GM12878 (cell line): ENCODE data around the gene USP12. TPM values are rescaled to one million over a fixed set of nuclear protein-coding genes. Genes with fewer than 3 reads are reported as not detected.

Experiments used
- KAT2A ChIP-seq: conservative IDR thresholded peaks from 2 replicates; pipeline ENCODE4 v1.6.1; 2011; ENCODE audit warnings: low read depth, low read length; ENCODE audit not compliant: control insufficient read depth
- NBN ChIP-seq: fragments of 450-650 bp; IDR thresholded peaks from 2 replicates; pipeline ENCODE4 v1.6.1; 2016
- RUNX3 ChIP-seq: IDR thresholded peaks from 2 replicates; pipeline ENCODE4 v1.6.1; 2012; ENCODE audit warnings: low read length, inconsistent platforms
- SMC3 ChIP-seq: IDR thresholded peaks from 2 replicates; pipeline ENCODE4 v1.6.1; 2011; ENCODE audit warnings: low read length, improper control_type of control experiment, borderline replicate concordance
- SUPT20H ChIP-seq: IDR thresholded peaks from 2 replicates; pipeline ENCODE4 v1.6.1; 2011; ENCODE audit warnings: low read depth, mild to moderate bottlenecking, low read length, moderate library complexity, borderline replicate concordance; ENCODE audit not compliant: control insufficient read depth
- polyA plus RNA-seq, 11 experiments: library from polyadenylated mRNA; depleted of rRNA in 4 of 11; unstranded in 6 of 11; stranded (reverse) in 5 of 11; fragments of >200 nt; fragmentation: Nextera tagmentation in 4 of 11; fragmentation: Illumina TruSeq in 1 of 11; extraction: Ambion mirVana in 4 of 11; extraction: Trizol in 1 of 11; gene quantifications; 1 replicate in 1 of 11; 2 replicates in 10 of 11; pipeline versions ENCODE4 v1.2.1 to v1.2.3, GENCODE V29; 2011 to 2016; ENCODE audit warnings: inconsistent platforms in 2 of 11, missing spikeins in 2 of 11, low read depth in 1 of 11
- total RNA-seq, 4 experiments: library from RNA; depleted of rRNA in 3 of 4; stranded (reverse); fragments of >200 nt in 3 of 4; fragmentation: Illumina TruSeq in 1 of 4; extraction: Trizol in 1 of 4; gene quantifications; 2 replicates each; pipeline versions ENCODE4 v1.2.1 to v1.2.3, GENCODE V29; 2013 to 2021
- TF ChIP-seq, protein P1 (sequence below): fragments of 450-650 bp; IDR thresholded peaks from 2 replicates; pipeline ENCODE4 v1.6.1; 2017; ENCODE audit warnings: mild to moderate bottlenecking, low read depth, inconsistent platforms; ENCODE audit not compliant: poor library complexity, severe bottlenecking
- TF ChIP-seq, protein P2 (sequence below): fragments of 450-650 bp; IDR thresholded peaks from 2 replicates; pipeline ENCODE4 v1.6.1; 2018; ENCODE audit warnings: borderline replicate concordance, mild to moderate bottlenecking; ENCODE audit not compliant: partially characterized antibody
- TF ChIP-seq, protein P3 (sequence below): IDR thresholded peaks from 2 replicates; pipeline ENCODE4 v1.6.1; 2012; ENCODE audit warnings: low read depth, low read length, improper control_type of control experiment
- TF ChIP-seq, protein P4 (sequence below): fragments of 450-650 bp; IDR thresholded peaks from 2 replicates; pipeline ENCODE4 v1.6.1; 2016; ENCODE audit warnings: mild to moderate bottlenecking
- TF ChIP-seq, protein P5 (sequence below): IDR thresholded peaks from 2 replicates; pipeline ENCODE4 v1.6.1; 2011; ENCODE audit warnings: borderline replicate concordance, low read depth, mild to moderate bottlenecking, moderate library complexity, low read length; ENCODE audit not compliant: insufficient read depth, poor library complexity, severe bottlenecking

USP12 gene
- total and polyA plus RNA-seq, 10 of the 15 experiments (the other 5 are each of a cell fraction or from before 2014, with no cell fraction given), result 3.5 to 32.2 (median 24.6) TPM

DNA sequence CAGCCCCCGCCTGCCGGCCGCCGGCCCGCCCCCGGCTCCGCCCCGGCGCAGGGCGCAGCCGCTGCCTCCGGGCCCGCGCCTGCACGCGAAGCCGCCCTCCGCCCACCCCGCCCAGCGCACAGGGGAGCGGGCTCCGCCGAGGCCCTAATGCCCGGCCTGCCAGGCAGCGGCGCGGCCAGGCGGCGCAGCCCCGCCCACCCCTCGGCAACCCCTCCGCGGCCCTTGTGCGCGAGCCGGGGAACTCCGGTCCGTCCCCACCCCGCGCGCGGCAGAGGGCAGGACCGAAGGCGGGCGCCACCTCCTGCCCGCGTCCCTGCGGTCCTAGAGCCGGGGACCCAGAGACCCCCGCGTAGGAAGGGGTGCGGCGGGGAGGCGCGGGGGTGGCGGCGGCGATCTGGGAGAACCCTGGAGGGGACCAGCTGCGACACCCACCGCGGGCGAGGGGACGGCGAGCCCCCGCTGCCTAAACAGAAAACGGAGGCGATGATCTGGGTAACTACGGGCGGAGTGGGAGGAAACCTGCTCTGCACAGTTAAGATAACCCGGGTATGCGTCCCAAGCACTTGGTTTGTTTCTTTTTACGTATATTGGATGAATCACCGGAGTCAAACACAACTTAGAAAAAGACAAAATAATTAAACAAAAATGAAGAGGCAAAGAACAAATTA lies 350 bp upstream of the USP12 start (continued):
- TF ChIP-seq, protein P1, sequence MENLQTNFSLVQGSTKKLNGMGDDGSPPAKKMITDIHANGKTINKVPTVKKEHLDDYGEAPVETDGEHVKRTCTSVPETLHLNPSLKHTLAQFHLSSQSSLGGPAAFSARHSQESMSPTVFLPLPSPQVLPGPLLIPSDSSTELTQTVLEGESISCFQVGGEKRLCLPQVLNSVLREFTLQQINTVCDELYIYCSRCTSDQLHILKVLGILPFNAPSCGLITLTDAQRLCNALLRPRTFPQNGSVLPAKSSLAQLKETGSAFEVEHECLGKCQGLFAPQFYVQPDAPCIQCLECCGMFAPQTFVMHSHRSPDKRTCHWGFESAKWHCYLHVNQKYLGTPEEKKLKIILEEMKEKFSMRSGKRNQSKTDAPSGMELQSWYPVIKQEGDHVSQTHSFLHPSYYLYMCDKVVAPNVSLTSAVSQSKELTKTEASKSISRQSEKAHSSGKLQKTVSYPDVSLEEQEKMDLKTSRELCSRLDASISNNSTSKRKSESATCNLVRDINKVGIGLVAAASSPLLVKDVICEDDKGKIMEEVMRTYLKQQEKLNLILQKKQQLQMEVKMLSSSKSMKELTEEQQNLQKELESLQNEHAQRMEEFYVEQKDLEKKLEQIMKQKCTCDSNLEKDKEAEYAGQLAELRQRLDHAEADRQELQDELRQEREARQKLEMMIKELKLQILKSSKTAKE, result no peak
- TF ChIP-seq, protein P2, sequence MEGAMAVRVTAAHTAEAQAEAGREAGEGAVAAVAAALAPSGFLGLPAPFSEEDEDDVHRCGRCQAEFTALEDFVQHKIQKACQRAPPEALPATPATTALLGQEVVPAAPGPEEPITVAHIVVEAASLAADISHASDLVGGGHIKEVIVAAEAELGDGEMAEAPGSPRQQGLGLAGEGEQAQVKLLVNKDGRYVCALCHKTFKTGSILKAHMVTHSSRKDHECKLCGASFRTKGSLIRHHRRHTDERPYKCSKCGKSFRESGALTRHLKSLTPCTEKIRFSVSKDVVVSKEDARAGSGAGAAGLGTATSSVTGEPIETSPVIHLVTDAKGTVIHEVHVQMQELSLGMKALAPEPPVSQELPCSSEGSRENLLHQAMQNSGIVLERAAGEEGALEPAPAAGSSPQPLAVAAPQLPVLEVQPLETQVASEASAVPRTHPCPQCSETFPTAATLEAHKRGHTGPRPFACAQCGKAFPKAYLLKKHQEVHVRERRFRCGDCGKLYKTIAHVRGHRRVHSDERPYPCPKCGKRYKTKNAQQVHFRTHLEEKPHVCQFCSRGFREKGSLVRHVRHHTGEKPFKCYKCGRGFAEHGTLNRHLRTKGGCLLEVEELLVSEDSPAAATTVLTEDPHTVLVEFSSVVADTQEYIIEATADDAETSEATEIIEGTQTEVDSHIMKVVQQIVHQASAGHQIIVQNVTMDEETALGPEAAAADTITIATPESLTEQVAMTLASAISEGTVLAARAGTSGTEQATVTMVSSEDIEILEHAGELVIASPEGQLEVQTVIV, result no peak
- peak; percentile 10; the same call in 1 of the 2 replicates for TF ChIP-seq SMC3
- TF ChIP-seq, protein P3, sequence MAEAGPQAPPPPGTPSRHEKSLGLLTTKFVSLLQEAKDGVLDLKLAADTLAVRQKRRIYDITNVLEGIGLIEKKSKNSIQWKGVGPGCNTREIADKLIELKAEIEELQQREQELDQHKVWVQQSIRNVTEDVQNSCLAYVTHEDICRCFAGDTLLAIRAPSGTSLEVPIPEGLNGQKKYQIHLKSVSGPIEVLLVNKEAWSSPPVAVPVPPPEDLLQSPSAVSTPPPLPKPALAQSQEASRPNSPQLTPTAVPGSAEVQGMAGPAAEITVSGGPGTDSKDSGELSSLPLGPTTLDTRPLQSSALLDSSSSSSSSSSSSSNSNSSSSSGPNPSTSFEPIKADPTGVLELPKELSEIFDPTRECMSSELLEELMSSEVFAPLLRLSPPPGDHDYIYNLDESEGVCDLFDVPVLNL, result peak; percentile 49; the same call in 1 of the 2 replicates
- TF ChIP-seq NBN, result peak; percentile 79; the same call in 1 of the 2 replicates
- TF ChIP-seq SUPT20H, result no peak
- TF ChIP-seq RUNX3, result peak; percentile 8; the same call in 1 of the 2 replicates
- TF ChIP-seq, protein P4, sequence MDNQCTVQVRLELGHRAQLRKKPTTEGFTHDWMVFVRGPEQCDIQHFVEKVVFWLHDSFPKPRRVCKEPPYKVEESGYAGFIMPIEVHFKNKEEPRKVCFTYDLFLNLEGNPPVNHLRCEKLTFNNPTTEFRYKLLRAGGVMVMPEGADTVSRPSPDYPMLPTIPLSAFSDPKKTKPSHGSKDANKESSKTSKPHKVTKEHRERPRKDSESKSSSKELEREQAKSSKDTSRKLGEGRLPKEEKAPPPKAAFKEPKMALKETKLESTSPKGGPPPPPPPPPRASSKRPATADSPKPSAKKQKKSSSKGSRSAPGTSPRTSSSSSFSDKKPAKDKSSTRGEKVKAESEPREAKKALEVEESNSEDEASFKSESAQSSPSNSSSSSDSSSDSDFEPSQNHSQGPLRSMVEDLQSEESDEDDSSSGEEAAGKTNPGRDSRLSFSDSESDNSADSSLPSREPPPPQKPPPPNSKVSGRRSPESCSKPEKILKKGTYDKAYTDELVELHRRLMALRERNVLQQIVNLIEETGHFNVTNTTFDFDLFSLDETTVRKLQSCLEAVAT, result 0 out of 2 replicates have a peak, but pooled peaks have one; percentile 27
- TF ChIP-seq, protein P5, sequence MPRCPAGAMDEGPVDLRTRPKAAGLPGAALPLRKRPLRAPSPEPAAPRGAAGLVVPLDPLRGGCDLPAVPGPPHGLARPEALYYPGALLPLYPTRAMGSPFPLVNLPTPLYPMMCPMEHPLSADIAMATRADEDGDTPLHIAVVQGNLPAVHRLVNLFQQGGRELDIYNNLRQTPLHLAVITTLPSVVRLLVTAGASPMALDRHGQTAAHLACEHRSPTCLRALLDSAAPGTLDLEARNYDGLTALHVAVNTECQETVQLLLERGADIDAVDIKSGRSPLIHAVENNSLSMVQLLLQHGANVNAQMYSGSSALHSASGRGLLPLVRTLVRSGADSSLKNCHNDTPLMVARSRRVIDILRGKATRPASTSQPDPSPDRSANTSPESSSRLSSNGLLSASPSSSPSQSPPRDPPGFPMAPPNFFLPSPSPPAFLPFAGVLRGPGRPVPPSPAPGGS, result peak; percentile 65
- no peak for TF ChIP-seq KAT2A
